K562 (cell line): ENCODE measurements around the gene CD40. TPM values are rescaled to one million over a fixed set of nuclear protein-coding genes. Genes with fewer than 3 reads are reported as not detected.

Experiments used
- CCAR2 ChIP-seq: fragments of 200-400 bp; formaldehyde crosslinking; IDR thresholded peaks from 2 replicates; pipeline ENCODE4 v1.6.1; 2017; ENCODE audit warnings: mild to moderate bottlenecking, low read depth, low read length
- DNMT1 ChIP-seq: fragments of 450-650 bp; IDR thresholded peaks from 2 replicates; pipeline ENCODE4 v1.6.1; 2016; ENCODE audit warnings: antibody characterized with exemption, mild to moderate bottlenecking
- FUS ChIP-seq: fragments of 200-400 bp; formaldehyde crosslinking; optimal IDR thresholded peaks from 2 replicates; pipeline ENCODE3; 2017; ENCODE audit warnings: low read depth, low read length
- HDAC8 ChIP-seq: fragments of 450-650 bp; IDR thresholded peaks from 2 replicates; pipeline ENCODE4 v1.6.1; 2016; ENCODE audit warnings: mild to moderate bottlenecking, missing genetic modification characterization, moderate library complexity, missing compliant biosample characterization
- HNRNPL ChIP-seq: fragments of 200-400 bp; formaldehyde crosslinking; IDR thresholded peaks from 2 replicates; pipeline ENCODE4 v1.6.1; 2017; ENCODE audit warnings: low read depth, mild to moderate bottlenecking, low read length
- HNRNPUL1 ChIP-seq: fragments of 200-400 bp; formaldehyde crosslinking; IDR thresholded peaks from 2 replicates; pipeline ENCODE4 v1.6.1; 2017; ENCODE audit warnings: low read length
- NCOA1 ChIP-seq: fragments of 450-650 bp; IDR thresholded peaks from 2 replicates; pipeline ENCODE4 v1.6.1; 2016; ENCODE audit warnings: low read depth
- RNF2 ChIP-seq: sonication (generic); IDR thresholded peaks from 2 replicates; pipeline ENCODE4 v1.6.1; 2016
- TARDBP ChIP-seq: fragments of 450-650 bp; IDR thresholded peaks from 2 replicates; pipeline ENCODE4 v1.6.1; 2016
- polyA plus RNA-seq, 8 experiments: library from polyadenylated mRNA; depleted of rRNA in 4 of 8; stranded (reverse) in 5 of 8; unstranded in 3 of 8; fragments of >200 nt; fragmentation: Nextera tagmentation in 2 of 8; fragmentation: Illumina TruSeq in 1 of 8; extraction: Ambion mirVana in 2 of 8; extraction: Trizol in 1 of 8; gene quantifications; 2 replicates each; pipeline versions ENCODE4 v1.2.1 to v1.2.3, GENCODE V29; 2011 to 2014; ENCODE audit warnings: inconsistent platforms in 1 of 8, missing spikeins in 1 of 8
- total RNA-seq, 7 experiments: library from RNA; depleted of rRNA in 6 of 7; stranded (reverse); fragments of >200 nt in 6 of 7; fragmentation: Illumina TruSeq in 2 of 7; extraction: Trizol in 2 of 7; gene quantifications; 2 replicates each; pipeline versions ENCODE4 v1.2.1 to v1.2.3, GENCODE V29; 2011 to 2021; ENCODE audit warnings: low replicate concordance in 1 of 7
- TF ChIP-seq, protein P1 (sequence below), 3 experiments: IDR thresholded peaks in 2 of 3; conservative IDR thresholded peaks in 1 of 3; 2 replicates each; pipeline ENCODE4 v1.5.1; 2011 to 2012; ENCODE audit warnings: low read length in 3 of 3, mild to moderate bottlenecking in 3 of 3, control low read depth in 2 of 3, improper control_type of control experiment in 1 of 3, inconsistent platforms in 1 of 3, low read depth in 1 of 3, mixed read lengths in 1 of 3, moderate library complexity in 1 of 3; ENCODE audit not compliant: insufficient read depth in 2 of 3
- TF ChIP-seq, protein P2 (sequence below): fragments of 450-650 bp; IDR thresholded peaks from 2 replicates; pipeline ENCODE4 v1.6.1; 2017; ENCODE audit warnings: antibody characterized with exemption, mild to moderate bottlenecking
- TF ChIP-seq, protein P3 (sequence below): fragments of 250-450 bp; sonication (Bioruptor Pico); IDR thresholded peaks from 2 replicates; pipeline ENCODE4 v1.4.0; 2020; ENCODE audit warnings: mild to moderate bottlenecking, moderate library complexity
- TF ChIP-seq, protein P4 (sequence below): fragments of 250-450 bp; sonication (Bioruptor Pico); IDR thresholded peaks from 2 replicates; pipeline ENCODE4 v1.4.0; 2020; ENCODE audit warnings: mild to moderate bottlenecking
- TF ChIP-seq, protein P5 (sequence below), 2 experiments: IDR thresholded peaks in 1 of 2; conservative IDR thresholded peaks in 1 of 2; 2 replicates each; pipeline ENCODE4 v1.6.1; 2016; ENCODE audit warnings: low read depth in 2 of 2, mild to moderate bottlenecking in 1 of 2, missing compliant biosample characterization in 1 of 2, missing genetic modification characterization in 1 of 2, moderate library complexity in 1 of 2

CD40 gene
- total and polyA plus RNA-seq, 9 of the 15 experiments (the other 6 are each of a cell fraction or from before 2014, with no cell fraction given) = 0.76 to 3.7 (median 1.6) TPM

DNA sequence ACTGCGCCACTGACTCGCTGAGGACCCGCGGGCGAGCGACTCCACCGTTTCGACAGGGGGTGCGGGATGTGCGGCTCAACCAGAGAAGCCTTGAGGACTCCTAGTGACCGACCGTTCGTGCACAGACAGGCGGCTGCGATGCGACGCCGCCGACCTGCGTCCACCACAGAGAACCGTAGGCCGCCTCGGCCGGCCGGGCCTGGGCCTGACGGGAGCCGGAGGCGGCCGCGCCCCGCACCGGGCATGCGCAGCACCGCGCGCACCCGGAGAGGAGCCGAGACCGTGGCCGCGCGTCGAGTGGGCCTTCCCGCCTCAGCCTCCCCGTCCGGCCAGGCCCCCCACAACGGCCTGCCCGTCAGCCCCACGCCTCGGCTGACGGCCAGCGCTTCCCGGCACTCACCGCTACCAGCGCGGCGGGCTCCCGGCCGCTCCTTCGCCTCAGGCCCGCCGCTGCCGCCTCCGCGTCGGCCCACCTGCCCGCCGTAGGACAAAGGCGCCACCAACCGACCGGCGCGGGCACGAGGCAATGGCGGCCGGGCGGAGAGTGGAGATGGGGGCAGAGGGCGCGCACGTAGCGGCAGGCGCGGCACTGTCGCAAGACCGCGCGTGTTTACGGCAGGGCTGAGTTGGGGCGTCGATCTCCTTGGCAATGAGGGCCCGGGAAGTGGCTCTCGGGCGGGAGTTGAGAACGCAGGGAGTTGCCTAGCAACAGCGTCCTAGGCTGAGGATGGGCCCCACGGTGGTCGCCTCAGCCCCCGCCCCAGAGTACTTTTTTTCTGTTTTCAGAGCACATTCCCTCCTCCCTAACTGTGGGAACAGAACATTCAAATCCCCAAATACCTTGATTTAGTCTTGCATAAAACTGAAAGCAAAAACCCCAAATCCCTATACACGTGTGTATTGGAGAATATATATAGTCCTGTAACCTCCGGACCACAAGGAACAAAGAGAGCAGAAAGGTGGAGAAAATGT, 28.4 kb upstream of the CD40 start, which contains the start of gene NCOA5 (continued):
- TF ChIP-seq, protein P1, sequence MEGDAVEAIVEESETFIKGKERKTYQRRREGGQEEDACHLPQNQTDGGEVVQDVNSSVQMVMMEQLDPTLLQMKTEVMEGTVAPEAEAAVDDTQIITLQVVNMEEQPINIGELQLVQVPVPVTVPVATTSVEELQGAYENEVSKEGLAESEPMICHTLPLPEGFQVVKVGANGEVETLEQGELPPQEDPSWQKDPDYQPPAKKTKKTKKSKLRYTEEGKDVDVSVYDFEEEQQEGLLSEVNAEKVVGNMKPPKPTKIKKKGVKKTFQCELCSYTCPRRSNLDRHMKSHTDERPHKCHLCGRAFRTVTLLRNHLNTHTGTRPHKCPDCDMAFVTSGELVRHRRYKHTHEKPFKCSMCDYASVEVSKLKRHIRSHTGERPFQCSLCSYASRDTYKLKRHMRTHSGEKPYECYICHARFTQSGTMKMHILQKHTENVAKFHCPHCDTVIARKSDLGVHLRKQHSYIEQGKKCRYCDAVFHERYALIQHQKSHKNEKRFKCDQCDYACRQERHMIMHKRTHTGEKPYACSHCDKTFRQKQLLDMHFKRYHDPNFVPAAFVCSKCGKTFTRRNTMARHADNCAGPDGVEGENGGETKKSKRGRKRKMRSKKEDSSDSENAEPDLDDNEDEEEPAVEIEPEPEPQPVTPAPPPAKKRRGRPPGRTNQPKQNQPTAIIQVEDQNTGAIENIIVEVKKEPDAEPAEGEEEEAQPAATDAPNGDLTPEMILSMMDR (IDR thresholded peaks at IDR 0.05 in 2 of 3, conservative IDR thresholded peaks at IDR 0.05 in 1 of 3; ENCODE audit: insufficient read depth in 2 of 3, low read depth in 1 of 3, low read length in 3 of 3) = peak; percentile 40 to 69 (median 46); a peak in 5 of 6 replicates
- TF ChIP-seq, protein P2, sequence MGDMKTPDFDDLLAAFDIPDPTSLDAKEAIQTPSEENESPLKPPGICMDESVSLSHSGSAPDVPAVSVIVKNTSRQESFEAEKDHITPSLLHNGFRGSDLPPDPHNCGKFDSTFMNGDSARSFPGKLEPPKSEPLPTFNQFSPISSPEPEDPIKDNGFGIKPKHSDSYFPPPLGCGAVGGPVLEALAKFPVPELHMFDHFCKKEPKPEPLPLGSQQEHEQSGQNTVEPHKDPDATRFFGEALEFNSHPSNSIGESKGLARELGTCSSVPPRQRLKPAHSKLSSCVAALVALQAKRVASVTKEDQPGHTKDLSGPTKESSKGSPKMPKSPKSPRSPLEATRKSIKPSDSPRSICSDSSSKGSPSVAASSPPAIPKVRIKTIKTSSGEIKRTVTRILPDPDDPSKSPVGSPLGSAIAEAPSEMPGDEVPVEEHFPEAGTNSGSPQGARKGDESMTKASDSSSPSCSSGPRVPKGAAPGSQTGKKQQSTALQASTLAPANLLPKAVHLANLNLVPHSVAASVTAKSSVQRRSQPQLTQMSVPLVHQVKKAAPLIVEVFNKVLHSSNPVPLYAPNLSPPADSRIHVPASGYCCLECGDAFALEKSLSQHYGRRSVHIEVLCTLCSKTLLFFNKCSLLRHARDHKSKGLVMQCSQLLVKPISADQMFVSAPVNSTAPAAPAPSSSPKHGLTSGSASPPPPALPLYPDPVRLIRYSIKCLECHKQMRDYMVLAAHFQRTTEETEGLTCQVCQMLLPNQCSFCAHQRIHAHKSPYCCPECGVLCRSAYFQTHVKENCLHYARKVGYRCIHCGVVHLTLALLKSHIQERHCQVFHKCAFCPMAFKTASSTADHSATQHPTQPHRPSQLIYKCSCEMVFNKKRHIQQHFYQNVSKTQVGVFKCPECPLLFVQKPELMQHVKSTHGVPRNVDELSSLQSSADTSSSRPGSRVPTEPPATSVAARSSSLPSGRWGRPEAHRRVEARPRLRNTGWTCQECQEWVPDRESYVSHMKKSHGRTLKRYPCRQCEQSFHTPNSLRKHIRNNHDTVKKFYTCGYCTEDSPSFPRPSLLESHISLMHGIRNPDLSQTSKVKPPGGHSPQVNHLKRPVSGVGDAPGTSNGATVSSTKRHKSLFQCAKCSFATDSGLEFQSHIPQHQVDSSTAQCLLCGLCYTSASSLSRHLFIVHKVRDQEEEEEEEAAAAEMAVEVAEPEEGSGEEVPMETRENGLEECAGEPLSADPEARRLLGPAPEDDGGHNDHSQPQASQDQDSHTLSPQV = peak; percentile 89
- TF ChIP-seq, protein P3, sequence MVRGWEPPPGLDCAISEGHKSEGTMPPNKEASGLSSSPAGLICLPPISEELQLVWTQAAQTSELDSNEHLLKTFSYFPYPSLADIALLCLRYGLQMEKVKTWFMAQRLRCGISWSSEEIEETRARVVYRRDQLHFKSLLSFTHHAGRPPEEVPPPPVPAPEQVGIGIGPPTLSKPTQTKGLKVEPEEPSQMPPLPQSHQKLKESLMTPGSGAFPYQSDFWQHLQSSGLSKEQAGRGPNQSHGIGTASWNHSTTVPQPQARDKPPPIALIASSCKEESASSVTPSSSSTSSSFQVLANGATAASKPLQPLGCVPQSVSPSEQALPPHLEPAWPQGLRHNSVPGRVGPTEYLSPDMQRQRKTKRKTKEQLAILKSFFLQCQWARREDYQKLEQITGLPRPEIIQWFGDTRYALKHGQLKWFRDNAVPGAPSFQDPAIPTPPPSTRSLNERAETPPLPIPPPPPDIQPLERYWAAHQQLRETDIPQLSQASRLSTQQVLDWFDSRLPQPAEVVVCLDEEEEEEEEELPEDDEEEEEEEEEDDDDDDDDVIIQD (CRISPR knock-in tag) = no peak
- TF ChIP-seq DNMT1 = no peak
- peak; percentile 91 for TF ChIP-seq HDAC8
- no peak for TF ChIP-seq NCOA1
- no peak for TF ChIP-seq HNRNPUL1
- peak; percentile 52; the same call in 1 of the 2 replicates for TF ChIP-seq TARDBP
- TF ChIP-seq, protein P4, sequence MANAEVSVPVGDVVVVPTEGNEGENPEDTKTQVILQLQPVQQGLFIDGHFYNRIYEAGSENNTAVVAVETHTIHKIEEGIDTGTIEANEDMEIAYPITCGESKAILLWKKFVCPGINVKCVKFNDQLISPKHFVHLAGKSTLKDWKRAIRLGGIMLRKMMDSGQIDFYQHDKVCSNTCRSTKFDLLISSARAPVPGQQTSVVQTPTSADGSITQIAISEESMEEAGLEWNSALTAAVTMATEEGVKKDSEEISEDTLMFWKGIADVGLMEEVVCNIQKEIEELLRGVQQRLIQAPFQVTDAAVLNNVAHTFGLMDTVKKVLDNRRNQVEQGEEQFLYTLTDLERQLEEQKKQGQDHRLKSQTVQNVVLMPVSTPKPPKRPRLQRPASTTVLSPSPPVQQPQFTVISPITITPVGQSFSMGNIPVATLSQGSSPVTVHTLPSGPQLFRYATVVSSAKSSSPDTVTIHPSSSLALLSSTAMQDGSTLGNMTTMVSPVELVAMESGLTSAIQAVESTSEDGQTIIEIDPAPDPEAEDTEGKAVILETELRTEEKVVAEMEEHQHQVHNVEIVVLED (CRISPR knock-in tag) = peak; percentile 95
- TF ChIP-seq RNF2 = no peak
- TF ChIP-seq FUS = peak; percentile 93
- no peak for TF ChIP-seq CCAR2
- TF ChIP-seq, protein P5, sequence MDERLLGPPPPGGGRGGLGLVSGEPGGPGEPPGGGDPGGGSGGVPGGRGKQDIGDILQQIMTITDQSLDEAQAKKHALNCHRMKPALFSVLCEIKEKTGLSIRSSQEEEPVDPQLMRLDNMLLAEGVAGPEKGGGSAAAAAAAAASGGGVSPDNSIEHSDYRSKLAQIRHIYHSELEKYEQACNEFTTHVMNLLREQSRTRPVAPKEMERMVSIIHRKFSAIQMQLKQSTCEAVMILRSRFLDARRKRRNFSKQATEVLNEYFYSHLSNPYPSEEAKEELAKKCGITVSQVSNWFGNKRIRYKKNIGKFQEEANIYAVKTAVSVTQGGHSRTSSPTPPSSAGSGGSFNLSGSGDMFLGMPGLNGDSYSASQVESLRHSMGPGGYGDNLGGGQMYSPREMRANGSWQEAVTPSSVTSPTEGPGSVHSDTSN (CRISPR knock-in tag; IDR thresholded peaks at IDR 0.05; ENCODE audit: low read depth) = no peak
- TF ChIP-seq, protein P5 (tag; conservative IDR thresholded peaks at IDR 0.05; ENCODE audit: low read depth) = no peak
- peak; percentile 85 for TF ChIP-seq HNRNPL
